ENCODE results near the gene NATD1. TPM values are rescaled to one million over a fixed set of nuclear protein-coding genes. Genes with fewer than 3 reads are reported as not detected.
A peak's percentile ranks its signal among the peaks of the same experiment; 100 is the strongest.

Gene NATD1
- total and polyA plus RNA-seq, 9 of the 15 experiments (the other 6 are each of a cell fraction or from before 2014, with no cell fraction given): 0.24 to 5.4 (median 1.6) TPM

GRCh38 chr17:21214015-21214776 is 39.0 kb downstream of the NATD1 start, which contains the start of gene TMEM11 (continued):
- TF ChIP-seq CUX1 (CRISPR knock-in tag; IDR thresholded peaks at IDR 0.05) (no peak), NCOR1 (IDR thresholded peaks at IDR 0.05) (no peak), TAF9B (IDR thresholded peaks at IDR 0.05; ENCODE audit: partially characterized antibody) (peak; percentile 86), ZFX (CRISPR knock-in tag; IDR thresholded peaks at IDR 0.05) (peak; percentile 66; the same call in 1 of the 2 replicates), CXXC5 (CRISPR knock-in tag; IDR thresholded peaks at IDR 0.05) (peak; percentile 91), GTF2F1 (IDR thresholded peaks at IDR 0.05; ENCODE audit: low read depth, low read length) (no peak), TAF1 (IDR thresholded peaks at IDR 0.05; ENCODE audit: control insufficient read depth, extremely low read depth, insufficient read depth, low read length, severe bottlenecking) (peak; percentile 84), ZFP91 (CRISPR knock-in tag; IDR thresholded peaks at IDR 0.05) (no peak), BACH1 (tag; IDR thresholded peaks at IDR 0.05) (peak; percentile 75; the same call in 1 of the 2 replicates), ZNF41 (CRISPR knock-in tag; conservative IDR thresholded peaks at IDR 0.05) (0 out of 2 replicates have a peak, but pooled peaks have one; percentile 19), SNIP1 (IDR thresholded peaks at IDR 0.05; ENCODE audit: low read depth) (no peak), ZNF76 (CRISPR knock-in tag; IDR thresholded peaks at IDR 0.05; ENCODE audit: borderline replicate concordance) (peak; percentile 74), SIN3B (IDR thresholded peaks at IDR 0.05; ENCODE audit: low read depth) (peak; percentile 87), MBD2 (IDR thresholded peaks at IDR 0.05; ENCODE audit: borderline replicate concordance, low read depth) (peak; percentile 60), POLR2A (conservative IDR thresholded peaks at IDR 0.05) (peak; percentile 76), ZNF584 (CRISPR knock-in tag; IDR thresholded peaks at IDR 0.05; ENCODE audit: low read depth) (peak; percentile 83; the same call in 1 of the 2 replicates)
- TF ChIP-seq, protein P1, sequence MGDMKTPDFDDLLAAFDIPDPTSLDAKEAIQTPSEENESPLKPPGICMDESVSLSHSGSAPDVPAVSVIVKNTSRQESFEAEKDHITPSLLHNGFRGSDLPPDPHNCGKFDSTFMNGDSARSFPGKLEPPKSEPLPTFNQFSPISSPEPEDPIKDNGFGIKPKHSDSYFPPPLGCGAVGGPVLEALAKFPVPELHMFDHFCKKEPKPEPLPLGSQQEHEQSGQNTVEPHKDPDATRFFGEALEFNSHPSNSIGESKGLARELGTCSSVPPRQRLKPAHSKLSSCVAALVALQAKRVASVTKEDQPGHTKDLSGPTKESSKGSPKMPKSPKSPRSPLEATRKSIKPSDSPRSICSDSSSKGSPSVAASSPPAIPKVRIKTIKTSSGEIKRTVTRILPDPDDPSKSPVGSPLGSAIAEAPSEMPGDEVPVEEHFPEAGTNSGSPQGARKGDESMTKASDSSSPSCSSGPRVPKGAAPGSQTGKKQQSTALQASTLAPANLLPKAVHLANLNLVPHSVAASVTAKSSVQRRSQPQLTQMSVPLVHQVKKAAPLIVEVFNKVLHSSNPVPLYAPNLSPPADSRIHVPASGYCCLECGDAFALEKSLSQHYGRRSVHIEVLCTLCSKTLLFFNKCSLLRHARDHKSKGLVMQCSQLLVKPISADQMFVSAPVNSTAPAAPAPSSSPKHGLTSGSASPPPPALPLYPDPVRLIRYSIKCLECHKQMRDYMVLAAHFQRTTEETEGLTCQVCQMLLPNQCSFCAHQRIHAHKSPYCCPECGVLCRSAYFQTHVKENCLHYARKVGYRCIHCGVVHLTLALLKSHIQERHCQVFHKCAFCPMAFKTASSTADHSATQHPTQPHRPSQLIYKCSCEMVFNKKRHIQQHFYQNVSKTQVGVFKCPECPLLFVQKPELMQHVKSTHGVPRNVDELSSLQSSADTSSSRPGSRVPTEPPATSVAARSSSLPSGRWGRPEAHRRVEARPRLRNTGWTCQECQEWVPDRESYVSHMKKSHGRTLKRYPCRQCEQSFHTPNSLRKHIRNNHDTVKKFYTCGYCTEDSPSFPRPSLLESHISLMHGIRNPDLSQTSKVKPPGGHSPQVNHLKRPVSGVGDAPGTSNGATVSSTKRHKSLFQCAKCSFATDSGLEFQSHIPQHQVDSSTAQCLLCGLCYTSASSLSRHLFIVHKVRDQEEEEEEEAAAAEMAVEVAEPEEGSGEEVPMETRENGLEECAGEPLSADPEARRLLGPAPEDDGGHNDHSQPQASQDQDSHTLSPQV (IDR thresholded peaks at IDR 0.05): peak; percentile 96

All from K562 (cell line).